Kidney (tissue), 14 donors: ENCODE data around the gene C3orf33. TPM values are rescaled to one million over a fixed set of nuclear protein-coding genes. Genes with fewer than 3 reads are reported as not detected.

Source experiments
- DNase-seq, 5 donors: peaks; one replicate each; pipeline ENCODE4 v3.0.0-alpha.2; 2013 to 2020
- FAIRE-seq: peaks from 2 replicates; lab custom pipeline; 2012; peaks lifted over from hg19 to GRCh38; lab: Jason Lieb, UNC
- H3K27ac ChIP-seq, 2 donors: one replicate each; pipeline ENCODE4 v1.7.0; 2013; ENCODE audit warnings: low read depth in 2 of 2, low read length in 2 of 2, inconsistent platforms in 1 of 2
- H3K27me3 ChIP-seq: one replicate; pipeline ENCODE4 v1.7.1; 2013; ENCODE audit warnings: low read length, inconsistent platforms; ENCODE audit not compliant: control insufficient read depth, insufficient read depth
- H3K36me3 ChIP-seq, 3 donors: one replicate each; pipeline versions ENCODE4 v1.7.0 to v1.7.1; 2013; ENCODE audit warnings: low read length in 3 of 3, control low read depth in 1 of 3, inconsistent platforms in 1 of 3; ENCODE audit not compliant: insufficient read depth in 3 of 3, control insufficient read depth in 2 of 3
- H3K4me1 ChIP-seq, 3 donors: one replicate each; pipeline versions ENCODE4 v1.7.0 to v1.7.1; 2013; ENCODE audit warnings: low read length in 3 of 3, inconsistent platforms in 1 of 3, low read depth in 1 of 3; ENCODE audit not compliant: control insufficient read depth in 2 of 3, insufficient read depth in 2 of 3
- H3K4me3 ChIP-seq, 3 donors: one replicate each; pipeline versions ENCODE4 v1.7.0 to v1.8.1; 2013; ENCODE audit warnings: low read length in 3 of 3, control low read depth in 1 of 3, inconsistent platforms in 1 of 3
- H3K9ac ChIP-seq, 3 donors: one replicate each; pipeline versions ENCODE4 v1.7.0 to v1.7.1; 2013; ENCODE audit warnings: low read length in 3 of 3, control low read depth in 1 of 3, inconsistent platforms in 1 of 3
- H3K9me3 ChIP-seq, 3 donors: one replicate each; pipeline versions ENCODE4 v1.7.0 to v1.7.1; 2013; ENCODE audit warnings: low read length in 3 of 3, control low read depth in 1 of 3, inconsistent platforms in 1 of 3; ENCODE audit not compliant: control insufficient read depth in 2 of 3, insufficient read depth in 1 of 3
- CTCF ChIP-seq: IDR thresholded peaks from 3 replicates; pipeline ENCODE4 v1.5.1; 2012; ENCODE audit warnings: mild to moderate bottlenecking, moderate library complexity, borderline replicate concordance; ENCODE audit not compliant: insufficient read depth; ENCODE audit errors: extremely low read depth
- intact Hi-C: fragments of 100-400 bp; cut with DNase I; formaldehyde crosslinking; loops from one replicate; pipeline ENCODE4 v1.11.1; 2022
- polyA plus RNA-seq: library from polyadenylated mRNA; stranded (reverse); fragments of 350-450 nt; fragmentation: Illumina TruSeq; extraction: RNeasy Lipid Tissue Mini Kit (QIAGEN cat#74804); gene quantifications from one replicate; pipeline ENCODE4 v1.2.3, GENCODE V29; 2014; ENCODE audit warnings: low read depth, low replicate concordance; ENCODE audit not compliant: insufficient read depth
- total RNA-seq: library from RNA; stranded (reverse); fragmentation: NEBNext Ultra II Directional; extraction: Animal tissue kit (Norgen Biotek cat#: 25700); gene quantifications from one replicate; pipeline ENCODE4 v1.2.1, GENCODE V29; 2021
- donor health status: control.
- donor health status: control.
- donor health status: control.
- donor health status: control.
- donor health status: control.
- donor health status: DM: yes; HTN: yes; CAD: no.
- donor health status: Normal renal cell carcinoma (clear cell type).

The C3orf33 gene
- total and polyA plus RNA-seq, 2 donors from 2014 or later = 6.0 to 8.1 TPM

GRCh38 chr3:155737844-155738460 lies 68.1 kb downstream of the C3orf33 start:
- peak; percentile 68 for FAIRE-seq
- H3K4me3 ChIP-seq = peak overlapping the region in 2 of 3 donors; percentile 33 to 58

GRCh38 chr3:155736381-155736780 lies 69.7 kb downstream of the C3orf33 start:
- Histone ChIP-seq H3K9ac (no peak overlapping the region), H3K27me3 (no peaks in the 10 kb centered on the region), H3K9me3 (no peaks in the 10 kb centered on the region), H3K4me1 (peaks cover 0 to 5% (median 0%) of the 10 kb centered on the region in 3 donors), H3K4me3 (no peak overlapping the region), H3K36me3 (no peaks in the 10 kb centered on the region), H3K27ac (no peak overlapping the region)
- FAIRE-seq = no peak
- no peak for TF ChIP-seq CTCF
- DNase-seq = no peak
- intact Hi-C loops = no loop called here

More at GRCh38 chr3:155737844-155738460, 68.1 kb downstream of the C3orf33 start:
- DNase-seq = peak in 4 of 5 donors; percentile 70 to 92 (median 86)
- peaks cover 0 to 9% (median 0%) of the 10 kb centered on the region in 3 donors for H3K4me1 ChIP-seq
- TF ChIP-seq CTCF = no peak
- H3K9ac ChIP-seq = peak overlapping the region in 2 of 3 donors; percentile 10 to 39
- H3K27me3 ChIP-seq = no peaks in the 10 kb centered on the region
- no peaks in the 10 kb centered on the region for H3K36me3 ChIP-seq
- H3K9me3 ChIP-seq = no peaks in the 10 kb centered on the region
- intact Hi-C loops = no loop called here
- peak overlapping the region; percentile 30 to 82 for H3K27ac ChIP-seq

GRCh38 chr3:155730843-155731242 lies 75.2 kb downstream of the C3orf33 start:
- intact Hi-C loops = no loop called here
- H3K27ac ChIP-seq = no peak overlapping the region

More at GRCh38 chr3:155730843-155731242, 75.2 kb downstream of the C3orf33 start:
- H3K9me3 ChIP-seq = no peaks in the 10 kb centered on the region
- H3K9ac ChIP-seq = no peak overlapping the region
- DNase-seq = no peak
- no peak for FAIRE-seq
- TF ChIP-seq CTCF = no peak
- no peaks in the 10 kb centered on the region for H3K4me1 ChIP-seq
- H3K4me3 ChIP-seq = no peak overlapping the region
- H3K36me3 ChIP-seq = no peaks in the 10 kb centered on the region
- H3K27me3 ChIP-seq = no peaks in the 10 kb centered on the region
